OCI-LY1 (cell line): ENCODE data around the gene S100B.

Source experiments
- H2AFZ ChIP-seq: fragments of 200-600 bp; sonication (generic), shearing (Covaris generic); 2 replicates; pipeline ENCODE4 v1.6.0; 2014; ENCODE audit warnings: antibody characterized with exemption, mild to moderate bottlenecking, low read length
- H3F3A ChIP-seq: fragments of 200-600 bp; sonication (generic), shearing (Covaris generic); 2 replicates; pipeline ENCODE4 v1.6.0; 2014; ENCODE audit warnings: mild to moderate bottlenecking, antibody characterized with exemption, low read length, moderate library complexity; ENCODE audit not compliant: insufficient read depth
- H3K27ac ChIP-seq: fragments of 200-600 bp; sonication (generic); 2 replicates; pipeline ENCODE4 v1.5.1; 2014; ENCODE audit warnings: low read length, mixed run types, mild to moderate bottlenecking, low read depth; ENCODE audit not compliant: poor library complexity, severe bottlenecking
- H3K27me3 ChIP-seq: fragments of 200-600 bp; sonication (generic); 2 replicates; pipeline ENCODE4 v1.6.0; 2014; ENCODE audit warnings: antibody characterized with exemption, mild to moderate bottlenecking, low read length, moderate library complexity; ENCODE audit not compliant: insufficient read depth
- H3K36me3 ChIP-seq: fragments of 200-600 bp; sonication (generic); 2 replicates; pipeline ENCODE4 v1.6.1; 2014; ENCODE audit warnings: mild to moderate bottlenecking, antibody characterized with exemption, low read length, moderate library complexity, mixed read lengths; ENCODE audit not compliant: insufficient read depth
- H3K4me1 ChIP-seq: fragments of 200-600 bp; sonication (generic); 2 replicates; pipeline ENCODE4 v1.5.1; 2014; ENCODE audit warnings: mild to moderate bottlenecking, low read length, moderate library complexity; ENCODE audit not compliant: insufficient read depth, severe bottlenecking
- H3K4me2 ChIP-seq: fragments of 200-600 bp; sonication (generic), shearing (Covaris generic); 2 replicates; pipeline ENCODE4 v1.6.1; 2014; ENCODE audit warnings: low read length
- H3K4me3 ChIP-seq: fragments of 200-600 bp; sonication (generic); 2 replicates; pipeline ENCODE4 v1.5.1; 2014; ENCODE audit warnings: low read length, low read depth, mild to moderate bottlenecking, mixed read lengths; ENCODE audit not compliant: poor library complexity, severe bottlenecking
- H3K79me2 ChIP-seq: fragments of 200-600 bp; shearing (Covaris generic); 2 replicates; pipeline ENCODE4 v1.6.1; 2016; ENCODE audit warnings: mixed run types, low read length, mixed read lengths; ENCODE audit not compliant: insufficient read depth
- H3K9ac ChIP-seq: fragments of 200-600 bp; sonication (generic), shearing (Covaris generic); 2 replicates; pipeline ENCODE4 v1.6.1; 2014; ENCODE audit warnings: mild to moderate bottlenecking, low read length, mixed read lengths
- H3K9me2 ChIP-seq: fragments of 200-600 bp; sonication (generic), shearing (Covaris generic); 2 replicates; pipeline ENCODE4 v1.6.1; 2014; ENCODE audit warnings: low read depth, mild to moderate bottlenecking, low read length, mixed read lengths
- H3K9me3 ChIP-seq: fragments of 200-600 bp; shearing (Covaris generic); 2 replicates; pipeline ENCODE4 v1.6.1; 2014; ENCODE audit warnings: low read length, mixed read lengths
- H4K20me1 ChIP-seq: fragments of 200-600 bp; sonication (generic), shearing (Covaris generic); 2 replicates; pipeline ENCODE4 v1.6.0; 2016; ENCODE audit warnings: mild to moderate bottlenecking, low read length; ENCODE audit not compliant: insufficient read depth
- EZH2 ChIP-seq: fragments of 200-600 bp; sonication (generic), shearing (Covaris generic); IDR thresholded peaks from 2 replicates; pipeline ENCODE4 v1.8.0; 2017; ENCODE audit warnings: borderline replicate concordance, mixed run types, mild to moderate bottlenecking, antibody characterized with exemption, low read length, moderate library complexity, mixed read lengths
- TF ChIP-seq, protein P1 (sequence below): fragments of 200-600 bp; sonication (generic), shearing (Covaris generic); IDR thresholded peaks from 2 replicates; pipeline ENCODE4 v1.5.1; 2017; ENCODE audit warnings: mild to moderate bottlenecking, antibody characterized with exemption, low read length, moderate library complexity, mixed read lengths

S100B gene

DNA sequence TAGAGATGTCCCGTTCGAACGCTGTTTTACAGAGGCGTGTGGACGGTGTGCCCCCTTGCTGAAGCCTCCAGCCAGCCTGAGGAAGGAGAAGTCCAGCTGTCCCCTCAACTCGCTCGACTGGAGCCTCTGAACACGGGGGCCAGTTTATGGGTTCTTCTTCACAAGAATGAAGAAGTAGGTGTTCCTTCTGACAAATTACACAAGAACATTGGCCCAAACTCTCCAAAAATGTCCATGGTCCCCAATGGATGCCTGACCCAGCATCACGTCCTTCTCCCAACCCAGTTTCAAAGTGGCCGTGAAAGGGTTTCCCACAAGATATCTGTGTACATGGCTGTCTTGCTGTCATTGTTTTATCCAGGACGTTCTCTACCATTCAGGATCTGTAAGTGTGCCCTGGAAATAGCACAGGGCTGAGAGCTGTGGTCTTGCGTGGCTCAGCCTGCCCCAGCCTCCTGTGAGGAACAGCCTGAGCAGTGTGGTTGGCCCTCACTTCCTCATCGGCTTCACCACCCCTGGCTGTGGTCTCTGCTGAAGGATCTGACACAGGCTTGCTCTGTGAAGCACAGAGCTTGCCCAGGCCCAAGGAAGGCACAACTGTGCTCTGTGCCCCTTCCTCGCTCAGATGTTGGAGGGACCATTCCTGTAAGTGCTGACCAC is 1.0 kb upstream of the S100B start:
- Histone ChIP-seq H3K79me2 (no peaks in the 10 kb centered on the region), H3K4me2 (no peak overlapping the region), H3K9me3 (peaks cover 3% of the 10 kb centered on the region; the same call in 1 of the 2 replicates), H2AFZ (no peak overlapping the region), H4K20me1 (no peaks in the 10 kb centered on the region), H3K27me3 (peaks cover 3% of the 10 kb centered on the region; the same call in 1 of the 2 replicates), H3K9ac (no peak overlapping the region), H3K27ac (no peak overlapping the region), H3F3A (no peaks in the 10 kb centered on the region), H3K4me3 (no peak overlapping the region), H3K9me2 (no peaks in the 10 kb centered on the region), H3K36me3 (no peaks in the 10 kb centered on the region), H3K4me1 (no peaks in the 10 kb centered on the region)
- TF ChIP-seq, protein P1, sequence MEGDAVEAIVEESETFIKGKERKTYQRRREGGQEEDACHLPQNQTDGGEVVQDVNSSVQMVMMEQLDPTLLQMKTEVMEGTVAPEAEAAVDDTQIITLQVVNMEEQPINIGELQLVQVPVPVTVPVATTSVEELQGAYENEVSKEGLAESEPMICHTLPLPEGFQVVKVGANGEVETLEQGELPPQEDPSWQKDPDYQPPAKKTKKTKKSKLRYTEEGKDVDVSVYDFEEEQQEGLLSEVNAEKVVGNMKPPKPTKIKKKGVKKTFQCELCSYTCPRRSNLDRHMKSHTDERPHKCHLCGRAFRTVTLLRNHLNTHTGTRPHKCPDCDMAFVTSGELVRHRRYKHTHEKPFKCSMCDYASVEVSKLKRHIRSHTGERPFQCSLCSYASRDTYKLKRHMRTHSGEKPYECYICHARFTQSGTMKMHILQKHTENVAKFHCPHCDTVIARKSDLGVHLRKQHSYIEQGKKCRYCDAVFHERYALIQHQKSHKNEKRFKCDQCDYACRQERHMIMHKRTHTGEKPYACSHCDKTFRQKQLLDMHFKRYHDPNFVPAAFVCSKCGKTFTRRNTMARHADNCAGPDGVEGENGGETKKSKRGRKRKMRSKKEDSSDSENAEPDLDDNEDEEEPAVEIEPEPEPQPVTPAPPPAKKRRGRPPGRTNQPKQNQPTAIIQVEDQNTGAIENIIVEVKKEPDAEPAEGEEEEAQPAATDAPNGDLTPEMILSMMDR = no peak
- TF ChIP-seq EZH2 = no peak

DNA sequence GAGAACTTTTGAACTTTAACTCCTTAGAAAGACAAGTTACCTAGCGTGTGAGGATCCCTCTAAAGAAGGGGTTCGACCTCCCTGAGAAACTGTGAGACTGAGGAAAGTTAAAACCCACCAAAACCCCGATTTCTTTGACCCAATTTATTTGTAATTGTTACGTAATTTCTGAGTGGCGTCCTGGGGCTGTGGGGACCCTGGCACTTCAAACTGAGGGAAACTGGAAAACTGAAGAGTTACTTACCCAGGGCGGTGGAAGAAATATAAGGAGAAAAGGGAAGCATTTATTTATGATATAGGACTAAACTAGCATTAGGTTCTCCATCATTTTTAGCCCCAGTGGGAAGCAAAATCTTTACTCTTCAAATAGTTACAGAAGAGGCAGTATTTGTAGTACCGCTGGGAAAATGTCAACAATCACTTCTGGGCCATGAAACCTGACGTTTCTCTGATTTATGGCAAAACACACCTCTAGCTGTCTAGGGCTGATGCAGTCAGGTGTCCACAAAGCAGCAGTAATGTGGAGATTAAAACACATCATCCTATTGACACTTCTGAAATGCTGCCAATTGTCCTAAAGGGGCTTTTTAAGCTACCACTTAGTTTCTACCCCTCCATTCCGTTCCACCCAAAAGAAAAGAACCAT is 430 bp downstream of the S100B start:
- no peak overlapping the region for H3K4me3 ChIP-seq
- no peak overlapping the region for H3K4me2 ChIP-seq
- H3K4me1 ChIP-seq = no peaks in the 10 kb centered on the region
- H3K9me2 ChIP-seq = no peaks in the 10 kb centered on the region
- no peak overlapping the region for H3K27ac ChIP-seq
- no peaks in the 10 kb centered on the region for H3K36me3 ChIP-seq
- peaks cover 3% of the 10 kb centered on the region; the same call in 1 of the 2 replicates for H3K27me3 ChIP-seq
- no peaks in the 10 kb centered on the region for H3K9me3 ChIP-seq
- no peaks in the 10 kb centered on the region for H4K20me1 ChIP-seq
- H3K9ac ChIP-seq = no peak overlapping the region
- H3F3A ChIP-seq = no peaks in the 10 kb centered on the region
- no peak for TF ChIP-seq EZH2
- TF ChIP-seq, protein P1 = no peak
- no peaks in the 10 kb centered on the region for H3K79me2 ChIP-seq
- H2AFZ ChIP-seq = no peak overlapping the region

DNA sequence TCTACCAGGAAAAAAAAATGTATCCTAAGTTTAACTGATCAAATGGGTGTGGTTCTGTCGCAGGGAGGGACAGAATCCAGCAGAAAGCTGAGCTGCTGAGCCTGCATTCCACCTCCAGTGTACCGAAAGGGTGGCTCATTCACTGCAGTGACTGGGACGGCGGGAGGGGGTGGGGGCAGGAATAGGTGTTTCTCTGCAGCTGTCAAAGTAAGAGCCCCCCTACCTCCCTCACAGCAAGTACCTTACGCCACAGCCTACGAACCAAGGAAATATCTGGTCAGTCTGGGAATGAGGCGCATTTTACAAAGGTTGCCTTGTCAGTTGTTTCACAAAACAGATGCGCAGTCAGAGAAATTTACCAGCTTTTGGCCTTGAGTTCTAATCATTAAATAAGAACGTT is 1.7 kb downstream of the S100B start:
- Histone ChIP-seq H3K9me2 (no peaks in the 10 kb centered on the region), H3K4me2 (no peak overlapping the region), H3F3A (no peaks in the 10 kb centered on the region), H3K4me1 (no peaks in the 10 kb centered on the region), H4K20me1 (no peaks in the 10 kb centered on the region), H3K4me3 (no peak overlapping the region), H3K27ac (no peak overlapping the region), H3K27me3 (peaks cover 3% of the 10 kb centered on the region; the same call in 1 of the 2 replicates), H3K36me3 (no peaks in the 10 kb centered on the region), H3K9me3 (no peaks in the 10 kb centered on the region), H3K9ac (no peak overlapping the region), H2AFZ (no peak overlapping the region), H3K79me2 (no peaks in the 10 kb centered on the region)
- TF ChIP-seq EZH2 = no peak
- TF ChIP-seq, protein P1 = no peak
